Activated naive CD4-positive, alpha-beta T cell treated with anti-CD3 and anti-CD28 coated beads, Interleukin-2, amount 50 U/mL, for 16 hours (primary cell): ENCODE measurements around the gene EPM2AIP1.
"Not testable (repeated sequence)": the region's sequence is repeated elsewhere in the genome, so short reads cannot be mapped to it uniquely, and the experiment has no call there.

ENCODE experiments used
- DNase-seq: peaks from one replicate; pipeline ENCODE4 v3.0.0-alpha.2; 2020

The EPM2AIP1 gene

DNA sequence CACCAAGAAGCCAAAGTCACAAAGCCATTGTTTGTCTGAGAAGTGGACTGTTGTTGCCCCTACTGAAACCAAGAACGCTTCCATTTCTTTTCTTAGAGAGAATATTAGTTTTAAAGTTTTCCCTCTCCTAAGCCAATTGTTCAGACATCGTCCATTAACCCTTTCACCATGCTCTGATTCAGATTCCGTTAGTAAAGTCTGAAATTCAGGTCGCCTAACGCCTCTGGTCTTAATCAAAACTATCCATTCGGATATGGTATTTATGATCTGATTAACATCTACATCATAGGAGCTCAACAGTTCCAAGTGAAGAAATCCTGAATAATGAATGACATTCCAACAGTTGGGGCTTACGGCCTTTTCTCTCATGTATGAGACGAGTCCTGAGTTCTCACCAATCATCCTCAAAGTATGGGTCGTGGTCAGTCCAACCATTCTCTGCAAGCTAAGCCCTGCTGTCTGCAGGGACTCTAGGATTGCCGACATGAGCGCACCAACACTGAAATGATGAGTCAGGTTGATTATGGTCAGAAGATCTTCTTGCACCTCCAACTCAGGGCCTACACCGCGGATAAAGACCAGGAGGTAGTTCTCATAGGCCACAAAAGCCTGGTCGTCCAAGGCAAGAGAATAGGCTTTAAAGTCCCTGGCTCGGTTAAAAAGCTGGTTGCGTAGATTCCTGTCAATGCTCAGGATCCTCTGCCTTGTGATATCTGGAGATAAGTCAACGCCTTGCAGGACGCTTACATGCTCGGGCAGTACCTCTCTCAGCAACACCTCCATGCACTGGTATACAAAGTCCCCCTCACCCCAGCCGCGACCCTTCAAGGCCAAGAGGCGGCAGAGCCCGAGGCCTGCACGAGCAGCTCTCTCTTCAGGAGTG, 767 bp downstream of the EPM2AIP1 start:
- no peak for DNase-seq

DNA sequence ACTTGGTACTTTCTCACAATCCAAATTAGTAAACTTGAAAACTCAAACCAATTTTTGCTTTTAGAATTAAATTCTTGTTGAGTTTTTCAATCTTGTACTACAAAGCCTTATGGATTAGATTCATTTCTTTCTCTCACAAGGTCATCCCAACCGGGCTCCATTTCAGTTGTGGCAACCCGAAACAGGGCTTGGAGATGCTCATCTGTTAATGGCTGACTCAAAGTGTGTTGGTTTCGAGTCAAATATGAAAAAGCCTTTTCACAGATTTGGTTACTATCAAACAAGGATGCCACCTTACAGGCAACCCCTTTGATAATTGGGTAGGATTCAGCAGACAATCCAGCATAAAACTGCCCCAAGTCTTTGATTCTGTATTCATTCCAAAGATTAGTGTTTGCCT, 1.8 kb downstream of the EPM2AIP1 start:
- DNase-seq, result no peak

DNA sequence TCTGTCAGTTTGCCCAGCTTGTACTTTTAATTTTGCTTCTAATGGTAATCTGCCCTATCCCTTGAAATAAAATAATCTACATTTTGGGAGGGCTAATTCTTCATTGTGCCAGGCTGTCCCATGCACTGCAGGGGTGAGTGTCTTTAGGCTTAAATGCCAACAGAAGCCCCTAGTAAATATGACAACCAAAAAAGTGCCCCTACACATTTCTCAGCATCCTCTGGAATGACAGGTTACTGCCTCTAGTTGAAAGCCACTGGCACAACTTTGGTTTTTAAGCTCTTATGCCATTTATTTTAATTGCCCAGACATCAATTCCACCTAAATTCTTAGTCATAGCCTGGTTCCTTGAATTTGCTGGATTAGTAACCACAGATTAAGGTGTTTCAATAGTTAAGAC, 3.4 kb downstream of the EPM2AIP1 start:
- no peak for DNase-seq

DNA sequence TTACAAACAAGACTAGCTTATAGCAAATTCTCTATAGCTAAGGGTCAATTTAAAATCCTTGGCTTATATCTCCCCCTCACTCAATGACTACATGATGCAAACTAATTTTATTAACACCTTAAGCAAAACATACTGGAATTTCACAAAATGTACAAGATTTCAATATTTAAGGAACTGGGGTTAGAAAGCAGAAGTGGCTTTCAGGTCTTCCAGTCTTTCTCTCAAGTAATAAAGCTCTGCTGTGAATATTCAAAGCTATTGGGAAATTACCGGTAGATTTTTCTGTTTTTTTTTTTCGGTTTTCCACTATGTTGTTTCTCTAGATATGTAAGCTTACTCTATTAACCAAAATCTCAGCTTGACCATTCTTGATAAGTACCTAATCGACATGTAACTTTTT, 3.9 kb downstream of the EPM2AIP1 start:
- no peak for DNase-seq

DNA sequence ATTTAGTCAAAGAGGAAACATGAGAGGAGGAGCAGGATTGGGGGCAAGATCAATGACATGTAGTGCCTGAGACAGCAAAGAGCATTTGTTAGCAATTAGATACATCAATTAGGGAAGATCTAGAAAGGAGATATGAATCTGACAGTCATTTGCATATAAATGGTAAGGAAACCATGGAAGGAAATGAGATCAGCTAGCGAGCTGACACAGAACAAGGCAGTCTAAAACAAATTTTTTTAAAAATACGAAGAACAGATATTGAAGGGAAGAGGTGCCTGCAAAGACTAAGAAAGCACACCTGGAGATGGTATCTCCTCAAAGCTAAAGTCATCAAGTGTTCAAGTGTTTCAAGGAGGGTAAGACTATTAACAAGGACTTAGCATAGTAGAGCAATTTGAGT, 4.6 kb downstream of the EPM2AIP1 start:
- no peak for DNase-seq

DNA sequence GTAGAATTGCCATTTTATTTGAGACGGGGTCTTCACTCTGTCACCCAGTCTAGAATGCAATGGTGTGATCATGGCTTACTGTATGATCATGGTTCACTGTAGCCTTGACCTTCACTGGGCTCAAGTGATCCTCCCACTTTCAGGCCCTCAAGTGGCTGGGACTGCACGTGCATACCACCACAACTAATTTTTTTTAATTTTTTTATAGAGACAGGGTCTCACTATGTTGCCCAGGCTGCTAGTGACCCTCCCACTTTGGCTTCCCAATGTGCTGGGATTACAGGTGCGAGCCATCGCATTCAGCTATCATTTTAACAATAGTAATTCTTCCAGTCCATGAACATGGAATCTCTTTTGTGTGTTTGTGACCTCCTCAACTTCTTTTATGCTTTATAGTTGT, 11.9 kb downstream of the EPM2AIP1 start:
- no peak for DNase-seq

DNA sequence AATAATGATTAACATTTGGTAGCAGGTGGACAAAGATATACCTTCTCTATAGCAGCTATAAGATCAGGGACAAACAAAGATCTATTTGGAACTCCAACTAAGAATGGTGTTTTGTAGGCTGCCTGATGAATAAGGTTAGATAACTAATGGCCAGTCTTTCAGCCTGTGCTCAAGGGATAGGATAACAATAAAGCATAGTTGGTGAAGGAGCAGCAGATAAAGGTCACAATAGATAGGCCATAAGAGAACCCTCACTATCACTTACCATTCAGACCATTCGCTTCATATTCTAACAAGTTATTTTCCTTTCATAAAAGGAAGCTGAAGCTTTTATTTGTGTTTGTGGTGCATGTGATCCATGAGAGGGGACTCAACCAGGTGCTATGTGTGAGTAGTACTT, 19.8 kb downstream of the EPM2AIP1 start:
- no peak for DNase-seq

DNA sequence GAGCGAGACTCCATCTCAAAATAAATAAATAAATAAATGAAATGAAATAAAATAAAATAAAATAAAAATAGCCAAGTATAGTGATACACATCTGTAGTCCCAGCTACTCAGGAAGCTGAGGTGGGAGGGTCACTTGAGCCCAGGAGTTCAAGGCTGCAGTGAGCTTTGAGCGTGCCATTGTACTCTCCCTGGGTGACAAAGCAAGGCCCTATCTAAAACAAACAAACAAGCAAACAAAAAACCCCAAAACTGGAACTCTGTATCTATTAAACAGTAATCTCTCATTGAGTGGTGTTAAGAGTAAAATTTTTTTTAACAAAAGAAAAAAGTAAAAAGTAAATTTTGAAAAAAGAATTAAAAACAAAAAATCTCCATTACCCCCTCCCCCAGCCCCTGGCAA, 20.8 kb downstream of the EPM2AIP1 start:
- no peak for DNase-seq

DNA sequence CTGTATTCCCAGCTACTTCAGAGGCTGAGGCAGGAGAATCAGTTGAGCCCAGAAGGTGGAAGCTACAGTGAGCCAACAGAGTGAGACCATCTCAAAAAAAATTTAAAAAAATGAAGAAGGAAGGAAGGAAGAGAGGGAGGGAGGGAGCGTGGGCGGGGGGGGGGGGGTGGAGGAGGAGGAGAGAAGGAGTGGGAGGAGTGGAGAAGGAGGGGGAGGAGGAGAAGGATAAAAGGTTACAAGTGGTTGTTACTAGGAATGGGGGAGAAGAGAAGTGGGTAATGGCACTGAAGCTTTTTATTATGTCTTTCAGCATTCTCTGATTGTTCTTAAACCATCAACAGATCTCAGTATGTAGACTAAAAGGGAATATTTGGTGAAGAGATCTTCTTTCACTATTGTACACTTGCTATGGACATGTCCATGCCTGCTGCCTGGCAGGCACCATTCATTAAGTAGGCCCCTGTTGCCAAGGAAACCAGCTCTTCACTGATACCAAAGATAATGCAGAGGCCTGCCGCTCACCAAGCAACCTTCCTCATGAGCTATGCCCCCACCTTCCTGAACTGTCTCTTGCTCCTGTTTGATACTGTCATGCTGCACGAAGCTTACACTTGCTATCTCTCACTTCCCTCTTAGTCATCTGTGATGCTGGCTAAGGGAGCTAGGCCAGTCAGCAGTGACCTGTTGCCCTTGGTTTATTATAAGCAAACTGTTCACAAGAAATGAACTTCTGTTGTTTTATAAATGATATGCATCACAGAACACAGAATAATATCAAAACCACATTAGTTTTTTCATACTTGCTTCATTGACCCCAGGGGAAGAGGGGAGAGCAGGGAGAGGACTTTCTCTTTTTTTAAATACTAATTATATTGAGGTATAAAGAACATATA, 23.1 kb downstream of the EPM2AIP1 start:
- DNase-seq, result peak; percentile 15

DNA sequence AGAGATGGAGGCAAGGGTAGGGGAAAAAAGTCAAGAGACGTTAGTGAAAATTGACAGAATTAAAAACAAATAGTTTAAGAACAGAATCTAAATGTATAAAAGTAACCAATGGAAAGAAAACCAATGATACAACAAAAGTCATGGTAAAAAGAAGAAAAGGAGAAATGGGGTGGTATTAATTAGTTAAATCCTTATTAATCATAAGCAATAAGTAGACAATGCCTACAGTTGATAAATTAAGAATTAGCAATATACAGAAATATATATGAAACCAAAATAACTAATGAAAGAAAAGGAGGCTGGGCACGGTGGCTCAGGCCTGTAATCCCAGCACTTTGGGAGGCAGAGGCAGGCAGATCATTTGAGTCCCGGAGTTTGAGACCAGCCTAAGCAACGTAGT, 23.8 kb downstream of the EPM2AIP1 start:
- DNase-seq, result no peak

DNA sequence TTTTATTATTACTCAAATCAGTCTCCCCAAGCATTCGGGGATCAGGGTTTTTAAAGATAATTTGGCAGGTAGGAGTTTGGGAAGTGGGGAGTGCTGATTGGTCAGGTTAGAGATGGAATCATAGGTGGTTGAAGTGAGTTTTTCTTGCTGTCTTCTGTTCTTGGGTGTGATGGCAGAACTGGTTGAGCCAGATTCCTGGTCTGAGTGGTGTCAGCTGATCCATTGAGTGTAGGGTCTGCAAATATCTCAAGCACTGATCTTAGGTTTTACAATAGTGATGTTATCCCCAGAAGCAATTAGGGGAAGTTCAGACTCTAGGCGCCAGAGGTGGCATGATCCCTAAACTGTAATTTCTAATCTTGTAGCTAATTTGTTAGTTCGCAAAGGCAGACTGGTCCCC, 27.5 kb downstream of the EPM2AIP1 start:
- no peak for DNase-seq

DNA sequence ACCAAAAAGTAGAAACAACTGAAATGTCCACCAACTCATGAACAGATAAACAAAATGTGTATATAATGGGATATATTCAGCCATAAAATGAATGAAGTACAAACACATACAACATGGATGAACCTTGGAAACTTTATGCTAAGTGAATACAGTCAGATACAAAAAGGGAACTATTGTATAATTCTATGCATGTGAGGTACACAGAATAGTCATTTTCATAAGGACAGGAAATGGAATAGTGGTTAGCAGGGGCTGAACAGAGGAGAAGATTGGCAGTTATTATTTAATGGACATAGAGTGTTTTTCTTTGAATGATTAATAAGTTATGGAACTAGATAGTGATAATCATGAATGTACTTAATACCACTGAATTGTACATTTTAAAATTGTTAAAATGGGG, 28.1 kb downstream of the EPM2AIP1 start:
- no peak for DNase-seq

DNA sequence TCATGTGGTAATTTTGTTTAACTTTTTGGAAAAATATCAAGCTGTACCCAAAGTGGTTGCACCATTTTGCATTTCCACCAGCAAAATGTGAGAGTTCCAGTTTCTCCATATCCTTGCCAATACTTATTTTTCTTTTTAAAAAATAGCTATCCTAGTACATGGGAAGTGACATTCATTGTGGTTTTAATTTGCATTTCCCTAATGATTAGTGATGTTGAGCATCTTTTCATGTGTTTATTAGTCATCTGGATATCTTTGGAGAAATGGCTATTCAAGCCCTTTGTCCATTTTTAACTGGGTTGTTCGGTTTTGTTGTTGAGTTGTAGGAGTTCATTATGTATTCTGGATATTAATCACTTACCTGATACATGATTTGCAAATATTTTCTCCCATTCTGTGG, 28.6 kb downstream of the EPM2AIP1 start:
- no peak for DNase-seq

DNA sequence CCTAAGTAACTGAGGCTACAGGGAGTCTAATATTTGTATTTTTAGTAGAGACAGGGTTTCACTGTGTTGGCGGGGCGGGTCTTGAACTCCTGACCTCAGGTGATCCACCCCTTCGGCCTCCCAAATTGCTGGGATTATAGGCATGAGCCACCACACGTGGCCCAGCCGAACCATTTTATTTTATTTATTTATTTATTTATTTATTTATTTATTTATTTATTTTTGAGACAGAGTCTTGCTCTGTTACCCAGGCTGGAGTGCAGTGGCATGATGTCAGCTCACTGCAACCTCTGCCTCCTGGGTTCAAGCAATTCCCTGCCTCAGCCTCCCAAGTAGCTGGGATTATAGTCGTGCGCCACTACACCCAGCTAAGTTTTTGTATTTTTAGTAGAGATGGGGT, 29.9 kb downstream of the EPM2AIP1 start:
- DNase-seq, result not testable (repeated sequence)

DNA sequence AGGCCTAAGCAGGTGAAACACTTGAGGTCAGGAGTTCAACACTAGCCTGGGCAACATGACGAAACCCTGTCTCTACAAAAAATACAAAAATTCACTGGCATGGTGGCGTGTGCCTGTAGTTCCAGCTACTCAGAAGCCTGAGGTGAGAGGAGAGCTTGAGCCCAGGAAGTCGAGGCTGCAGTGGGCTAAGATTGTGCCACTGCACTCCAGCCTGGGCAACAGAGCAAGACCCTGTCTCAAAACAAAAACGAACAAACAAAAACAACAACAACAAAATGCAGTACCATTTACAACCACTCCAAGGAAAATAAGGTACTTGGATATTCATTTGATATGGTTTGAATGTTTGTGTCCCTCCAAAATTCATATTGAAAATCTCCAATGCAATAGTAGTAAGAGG, 32.4 kb downstream of the EPM2AIP1 start:
- no peak for DNase-seq

DNA sequence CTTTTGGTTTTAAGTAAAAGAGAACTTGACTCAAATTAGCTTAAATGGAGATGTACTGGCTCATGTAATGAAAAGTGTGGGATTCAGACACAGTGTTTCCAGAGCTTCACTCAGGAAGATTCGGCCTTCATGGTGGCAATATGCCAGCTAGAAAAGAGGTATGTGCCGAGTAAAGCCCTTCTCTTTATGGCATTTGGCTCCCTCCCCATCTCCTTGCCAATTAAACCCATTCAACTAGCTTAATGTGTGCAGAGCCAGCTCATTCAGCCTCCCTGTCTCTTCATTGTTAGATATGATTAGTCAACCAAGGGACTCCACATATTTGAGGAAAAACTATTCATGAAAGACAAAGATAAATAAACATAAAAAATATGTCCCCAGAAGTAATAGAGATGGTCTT, 33.1 kb downstream of the EPM2AIP1 start:
- no peak for DNase-seq

DNA sequence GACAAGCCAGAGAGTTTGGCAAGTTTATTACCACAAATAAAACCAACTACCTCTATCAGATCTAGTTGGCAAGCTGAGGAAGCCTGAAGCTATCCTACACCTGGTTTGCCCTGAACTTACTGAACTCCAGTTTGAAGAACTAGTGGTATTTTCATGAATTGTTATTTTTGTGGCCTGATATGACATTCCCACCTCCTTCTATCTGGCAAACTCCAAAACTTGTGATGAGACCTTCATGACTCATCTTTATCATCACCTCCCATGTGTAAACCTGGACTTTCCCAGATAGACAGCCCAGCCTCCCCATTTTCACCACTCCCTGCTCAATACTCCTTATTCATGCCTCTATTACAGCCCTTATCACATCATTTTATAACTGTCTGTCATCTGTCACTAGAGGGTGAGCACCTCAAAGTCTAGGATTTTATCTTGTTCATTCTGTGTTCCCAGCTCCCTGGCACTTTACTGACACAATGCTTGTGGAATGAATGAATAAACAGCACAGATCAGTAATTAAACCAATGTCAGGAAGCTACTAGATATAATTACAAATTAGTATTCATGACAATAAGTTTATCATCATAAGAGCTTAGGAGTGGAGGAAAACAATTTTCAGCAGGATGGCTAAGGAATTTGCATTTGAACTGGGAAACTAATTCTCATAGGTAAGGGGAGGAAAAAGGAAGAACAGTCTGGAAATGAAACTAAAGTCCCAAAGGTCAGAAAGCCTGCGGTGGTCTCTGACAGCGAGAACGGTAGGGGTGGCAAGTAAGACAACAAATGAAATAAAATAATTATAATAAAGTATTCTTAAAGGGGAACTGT, 34.9 kb downstream of the EPM2AIP1 start:
- DNase-seq, result no peak

DNA sequence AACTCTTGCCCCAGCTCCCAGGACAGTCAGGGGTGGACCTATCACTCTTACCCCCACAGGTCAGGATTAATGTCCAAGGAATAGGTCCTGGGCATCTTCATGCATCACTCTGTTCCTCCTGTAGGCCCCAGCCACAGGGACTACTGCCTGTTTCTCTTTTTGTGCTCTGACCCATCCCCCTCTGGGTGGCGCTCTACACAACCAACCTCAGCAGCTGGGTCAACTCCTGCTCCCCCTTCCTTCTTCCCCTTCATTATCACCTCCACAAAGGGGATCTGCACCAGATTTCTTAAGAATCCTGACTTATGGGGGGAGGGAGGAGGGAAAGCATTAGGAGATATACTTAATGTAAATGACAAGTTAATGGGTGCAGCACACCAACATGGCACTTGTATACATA, 35.9 kb downstream of the EPM2AIP1 start:
- DNase-seq, result no peak

DNA sequence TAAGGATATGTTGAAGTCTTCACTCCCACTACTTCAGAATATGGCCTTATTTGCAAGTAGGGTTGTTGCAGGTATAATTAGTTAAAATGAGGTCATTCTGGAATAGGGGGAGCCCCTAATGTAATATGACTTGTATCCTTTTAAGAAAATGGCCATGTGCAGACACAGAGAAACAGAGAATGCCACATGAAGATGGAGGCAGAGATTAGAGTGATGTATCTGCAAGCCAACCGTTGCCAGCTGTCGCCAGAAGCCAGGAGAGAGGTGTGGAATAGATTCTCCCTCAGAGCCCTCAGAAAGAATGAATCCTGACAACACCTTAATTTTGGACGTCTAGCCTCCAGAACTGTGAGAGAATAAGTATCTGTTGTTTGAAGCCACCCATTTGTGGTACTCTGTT, 36.8 kb downstream of the EPM2AIP1 start:
- DNase-seq, result no peak

DNA sequence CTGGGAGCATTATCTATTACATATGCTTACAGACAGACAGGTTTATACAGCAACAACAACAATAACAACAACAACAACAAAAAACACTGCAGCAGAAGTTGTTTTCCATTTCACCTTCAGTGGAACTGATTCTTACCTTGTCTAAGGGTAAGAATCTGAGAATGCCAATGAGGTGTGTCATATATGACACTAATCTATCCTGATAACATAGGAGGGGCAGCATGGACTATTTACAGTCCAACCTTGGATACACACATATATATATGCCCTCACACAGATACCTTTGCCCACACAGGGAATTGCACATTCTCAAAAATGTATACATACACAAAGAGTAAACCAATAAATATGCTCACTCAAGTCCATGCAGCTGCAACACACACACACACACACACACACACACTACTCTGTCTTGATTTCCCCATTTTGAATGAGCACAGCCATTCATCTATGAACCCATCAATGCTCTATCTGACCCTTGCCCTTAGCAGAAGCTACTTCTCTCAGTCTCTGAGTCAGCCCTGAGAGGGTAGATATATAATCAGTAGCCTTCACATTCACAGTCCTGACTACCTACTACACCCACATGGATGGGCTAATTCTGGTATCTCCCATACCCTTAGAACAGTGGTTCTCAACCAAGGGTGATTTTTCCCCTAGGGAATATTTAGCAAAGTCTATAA, 38.3 kb downstream of the EPM2AIP1 start:
- DNase-seq, result no peak

DNA sequence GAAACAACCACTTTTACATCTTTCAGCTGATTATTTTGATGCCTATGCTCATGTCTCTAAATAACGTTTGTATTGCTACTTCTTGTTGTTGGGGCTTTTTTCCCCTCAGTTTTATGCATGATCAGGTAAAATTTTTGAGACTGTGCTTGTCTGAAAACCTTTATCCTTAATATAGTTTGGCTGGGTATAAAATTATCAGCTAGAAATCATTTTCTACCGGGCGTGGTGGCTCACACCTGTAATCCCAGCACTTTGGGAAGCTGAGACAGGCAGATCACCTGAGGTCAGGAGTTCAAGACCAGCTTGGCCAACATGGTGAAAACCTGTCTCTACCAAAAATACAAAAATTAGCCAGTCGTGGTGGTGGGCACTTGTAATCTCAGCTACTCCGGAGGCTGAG, 45.1 kb downstream of the EPM2AIP1 start:
- DNase-seq, result not testable (repeated sequence)

DNA sequence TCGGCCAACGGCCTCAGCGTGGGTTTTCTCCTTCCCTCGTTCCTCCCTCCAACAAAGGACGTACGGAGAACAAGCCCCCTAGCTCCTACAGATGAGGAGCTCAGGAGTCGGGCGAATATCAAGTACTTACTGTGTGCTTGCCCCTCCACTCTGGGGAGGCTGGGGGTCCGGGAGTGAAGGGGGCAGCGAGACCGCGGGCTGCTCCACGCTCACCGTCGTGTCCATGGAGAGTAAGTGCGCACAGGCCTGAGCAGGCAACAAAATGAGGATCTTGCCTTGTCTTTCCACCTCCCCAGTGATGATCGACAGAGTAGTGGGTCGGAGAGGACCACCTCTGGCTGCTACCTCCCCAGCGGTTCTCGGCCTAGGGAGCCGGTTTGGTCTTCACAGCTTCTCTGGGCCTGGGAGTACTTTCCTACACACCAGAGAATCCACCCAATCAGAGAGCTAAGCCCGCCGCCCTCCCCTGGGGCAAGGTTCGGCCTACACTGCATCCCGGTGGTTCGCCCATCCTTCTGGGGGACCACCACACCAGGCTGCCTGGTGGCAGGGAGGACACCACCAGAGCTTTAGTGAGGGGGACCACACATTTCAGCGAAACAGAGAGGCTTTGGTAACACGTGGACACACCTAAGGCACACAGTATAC, 47.5 kb downstream of the EPM2AIP1 start:
- no peak for DNase-seq
